CD4-positive, alpha-beta T cell (primary cell): ENCODE data around the gene ZNF492. TPM values are rescaled to one million over a fixed set of nuclear protein-coding genes. Genes with fewer than 3 reads are reported as not detected.

ENCODE experiments used
- ATAC-seq: fragments of 200-7000 bp; cut with Tn5 transposase; one replicate; pipeline ENCODE4 v1.10.0; 2022; ENCODE audit warnings: mild to moderate bottlenecking; ENCODE audit not compliant: poor library complexity
- CTCF ChIA-PET: fragments of 350-600 bp; sonication (Branson Sonifier 250); formaldehyde crosslinking; loops from one replicate; lab custom pipeline; 2021; ENCODE audit warnings: antibody characterized with exemption, inconsistent platforms; lab: Charles Lee
- POLR2A ChIA-PET: fragments of 350-600 bp; sonication (Branson Sonifier 250); formaldehyde crosslinking; loops from one replicate; lab custom pipeline; 2021; ENCODE audit warnings: antibody characterized with exemption, inconsistent platforms; lab: Charles Lee
- DNase-seq, 14 experiments: peaks; one replicate each; pipeline ENCODE4 v3.0.0-alpha.2; 2013 to 2020; ENCODE audit warnings: mixed read lengths in 2 of 14
- H3K27ac ChIP-seq, 2 donors: one replicate each; pipeline versions ENCODE4 v1.5.1 to v1.7.0; 2013; ENCODE audit warnings: low read length in 2 of 2, low read depth in 1 of 2, mild to moderate bottlenecking in 1 of 2
- H3K27me3 ChIP-seq, 2 experiments: 1 replicate in 1 of 2; 2 replicates in 1 of 2; pipeline versions ENCODE4 v1.6.1 to v1.7.0; 2013; ENCODE audit warnings: low read length in 2 of 2, control low read depth in 1 of 2, mild to moderate bottlenecking in 1 of 2, moderate library complexity in 1 of 2; ENCODE audit not compliant: insufficient read depth in 2 of 2, control insufficient read depth in 1 of 2
- H3K36me3 ChIP-seq: one replicate; pipeline ENCODE4 v1.6.1; 2013; ENCODE audit warnings: low read length, control low read depth; ENCODE audit not compliant: insufficient read depth
- H3K4me1 ChIP-seq: one replicate; pipeline ENCODE4 v1.6.1; 2013; ENCODE audit warnings: low read length, control low read depth; ENCODE audit not compliant: insufficient read depth
- H3K4me3 ChIP-seq: one replicate; pipeline ENCODE4 v1.5.1; 2013; ENCODE audit warnings: mild to moderate bottlenecking, low read length, moderate library complexity
- H3K9me3 ChIP-seq, 2 experiments: 1 replicate in 1 of 2; 2 replicates in 1 of 2; pipeline versions ENCODE4 v1.6.1 to v1.7.0; 2013; ENCODE audit warnings: low read length in 2 of 2, mild to moderate bottlenecking in 2 of 2, control low read depth in 1 of 2, moderate library complexity in 1 of 2; ENCODE audit not compliant: control insufficient read depth in 1 of 2, insufficient read depth in 1 of 2
- H3K27ac Mint-ChIP-seq: one replicate; pipeline ENCODE4 v1.8.0; 2020; ENCODE audit warnings: mixed read lengths
- H3K27me3 Mint-ChIP-seq: one replicate; pipeline ENCODE4 v1.8.0; 2021; ENCODE audit warnings: mixed read lengths
- H3K36me3 Mint-ChIP-seq: one replicate; pipeline ENCODE4 v1.8.0; 2021; ENCODE audit warnings: low read depth, mixed read lengths
- H3K4me1 Mint-ChIP-seq: one replicate; pipeline ENCODE4 v1.8.0; 2021; ENCODE audit warnings: low read depth, mixed read lengths
- H3K4me3 Mint-ChIP-seq: one replicate; pipeline ENCODE4 v1.8.0; 2020; ENCODE audit warnings: mild to moderate bottlenecking, mixed read lengths
- H3K9me3 Mint-ChIP-seq: one replicate; pipeline ENCODE4 v1.8.0; 2020; ENCODE audit warnings: mixed read lengths
- CTCF ChIP-seq: fragments of 200-600 bp; IDR thresholded peaks from one replicate; pipeline ENCODE4 v1.8.0; 2022; ENCODE audit warnings: antibody characterized with exemption, mild to moderate bottlenecking
- intact Hi-C, 2 experiments: fragments of 100-400 bp; cut with DNase I in 1 of 2; cut with micrococcal nuclease in 1 of 2; formaldehyde crosslinking; loops; one replicate each; pipeline versions ENCODE4 v1.15.1 to v1.9.0; 2023 to 2025; cut with DNase I, micrococcal nuclease
- total RNA-seq, 174 experiments: library from RNA in 2 of 174; stranded (reverse) in 2 of 174; gene quantifications; one replicate each; pipeline ENCODE4 v1.2.3 and lab custom pipeline; 2021 to 2026

Gene ZNF492
- total RNA-seq, 2 experiments from 2014 or later: 1.1 to 1.2 TPM

GRCh38 chr19:22623841-22624221, 10.3 kb upstream of the ZNF492 start:
- peaks cover 0 to 4% of the 10 kb centered on the region in 2 experiments for H3K27me3 ChIP-seq
- H3K27me3 Mint-ChIP-seq: peaks cover 30% of the 10 kb centered on the region
- no peak overlapping the region for H3K4me3 ChIP-seq
- H3K27ac Mint-ChIP-seq: no peak overlapping the region
- H3K27ac ChIP-seq: no peak overlapping the region
- CTCF ChIA-PET: no interaction called here
- H3K9me3 ChIP-seq: peaks cover 4 to 70% of the 10 kb centered on the region in 2 experiments
- ATAC-seq (no peak), DNase-seq (no peak)
- intact Hi-C loops: no loop called here
- no peaks in the 10 kb centered on the region for H3K4me1 Mint-ChIP-seq
- H3K36me3 Mint-ChIP-seq: no peaks in the 10 kb centered on the region
- TF ChIP-seq CTCF: no peak
- H3K36me3 ChIP-seq: no peaks in the 10 kb centered on the region
- H3K4me3 Mint-ChIP-seq: no peak overlapping the region
- H3K4me1 ChIP-seq: no peaks in the 10 kb centered on the region
- POLR2A ChIA-PET: no interaction called here
- no peaks in the 10 kb centered on the region for H3K9me3 Mint-ChIP-seq

GRCh38 chr19:22625266-22626035, 8.7 kb upstream of the ZNF492 start:
- Mint-ChIP-seq H3K27ac (no peak overlapping the region), H3K4me3 (no peak overlapping the region), H3K4me1 (no peaks in the 10 kb centered on the region), H3K9me3 (no peaks in the 10 kb centered on the region), H3K36me3 (no peaks in the 10 kb centered on the region), H3K27me3 (peaks cover 18% of the 10 kb centered on the region)
- Histone ChIP-seq H3K4me3 (no peak overlapping the region), H3K4me1 (no peaks in the 10 kb centered on the region), H3K9me3 (peaks cover 4 to 62% of the 10 kb centered on the region in 2 experiments), H3K27ac (no peak overlapping the region), H3K27me3 (peaks cover 0 to 4% of the 10 kb centered on the region in 2 experiments), H3K36me3 (no peaks in the 10 kb centered on the region)
- TF ChIP-seq CTCF: no peak
- no peak for ATAC-seq
- intact Hi-C loops: no loop called here
- no peak for DNase-seq
- ChIA-PET CTCF (interaction anchor here (1.1 kb wide), 1 partner anchor 10 kb away, joined by 4 read pairs; no protein-coding TSS in a partner anchor), POLR2A (no interaction called here)

GRCh38 chr19:22627526-22627925, 6.6 kb upstream of the ZNF492 start:
- ChIA-PET POLR2A (no interaction called here), CTCF (no interaction called here)
- H3K4me3 ChIP-seq: no peak overlapping the region
- Mint-ChIP-seq H3K36me3 (no peaks in the 10 kb centered on the region), H3K4me1 (no peaks in the 10 kb centered on the region), H3K9me3 (no peaks in the 10 kb centered on the region), H3K27me3 (peaks cover 3% of the 10 kb centered on the region), H3K4me3 (no peak overlapping the region), H3K27ac (no peak overlapping the region)
- no peaks in the 10 kb centered on the region for H3K4me1 ChIP-seq
- ATAC-seq (no peak), DNase-seq (no peak)
- no peak for TF ChIP-seq CTCF
- no peak overlapping the region for H3K27ac ChIP-seq
- intact Hi-C loops: no loop called here
- H3K36me3 ChIP-seq: no peaks in the 10 kb centered on the region
- H3K27me3 ChIP-seq: no peaks in the 10 kb centered on the region
- H3K9me3 ChIP-seq: peaks cover 4 to 57% of the 10 kb centered on the region in 2 experiments
